ENCODE data around the gene FRMPD4. TPM values are rescaled to one million over a fixed set of nuclear protein-coding genes. Genes with fewer than 3 reads are reported as not detected.

The FRMPD4 gene
- total RNA-seq, 1 donor from 2014 or later: 1.7 TPM

DNA sequence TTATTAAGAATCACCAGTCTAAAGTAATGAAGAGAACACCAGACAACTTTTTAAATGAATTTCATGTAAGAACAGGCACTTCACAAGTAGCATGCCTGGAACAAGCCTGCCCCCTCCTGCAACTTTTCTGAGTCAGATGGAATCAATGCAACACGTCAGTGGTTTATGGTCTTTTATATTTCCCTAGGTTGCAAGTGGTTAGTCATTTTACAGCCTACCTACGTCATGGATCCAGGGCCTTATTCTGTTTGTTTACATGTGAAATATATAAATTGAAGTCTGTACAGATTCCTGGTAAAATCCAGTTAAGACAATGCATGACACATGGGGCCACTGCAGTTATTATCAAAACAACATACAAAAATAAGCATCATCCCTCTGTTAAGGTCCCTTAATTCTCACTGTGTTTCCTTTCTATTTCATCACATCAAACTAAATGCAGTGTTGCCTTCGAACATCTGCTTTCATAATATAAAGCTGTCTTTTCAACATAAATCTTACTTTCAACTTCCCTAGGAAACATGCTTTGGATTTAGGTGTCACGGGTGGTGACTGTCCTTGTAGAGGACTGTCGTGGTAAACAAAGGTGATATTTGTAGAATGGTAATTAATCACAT lies 309.3 kb downstream of the FRMPD4 start:
- DNase-seq (ENCODE audit: extremely low spot score, unreplicated experiment): no peak
- H3K4me1 Mint-ChIP-seq (ENCODE audit: unreplicated experiment): peaks cover 6% of the 10 kb centered on the region
- H3K27ac Mint-ChIP-seq (ENCODE audit: unreplicated experiment): no peak overlapping the region
- H3K9me3 Mint-ChIP-seq (ENCODE audit: unreplicated experiment): peaks cover 4% of the 10 kb centered on the region
- no peaks in the 10 kb centered on the region for H3K36me3 Mint-ChIP-seq (ENCODE audit: unreplicated experiment)
- TF ChIP-seq, protein P1, sequence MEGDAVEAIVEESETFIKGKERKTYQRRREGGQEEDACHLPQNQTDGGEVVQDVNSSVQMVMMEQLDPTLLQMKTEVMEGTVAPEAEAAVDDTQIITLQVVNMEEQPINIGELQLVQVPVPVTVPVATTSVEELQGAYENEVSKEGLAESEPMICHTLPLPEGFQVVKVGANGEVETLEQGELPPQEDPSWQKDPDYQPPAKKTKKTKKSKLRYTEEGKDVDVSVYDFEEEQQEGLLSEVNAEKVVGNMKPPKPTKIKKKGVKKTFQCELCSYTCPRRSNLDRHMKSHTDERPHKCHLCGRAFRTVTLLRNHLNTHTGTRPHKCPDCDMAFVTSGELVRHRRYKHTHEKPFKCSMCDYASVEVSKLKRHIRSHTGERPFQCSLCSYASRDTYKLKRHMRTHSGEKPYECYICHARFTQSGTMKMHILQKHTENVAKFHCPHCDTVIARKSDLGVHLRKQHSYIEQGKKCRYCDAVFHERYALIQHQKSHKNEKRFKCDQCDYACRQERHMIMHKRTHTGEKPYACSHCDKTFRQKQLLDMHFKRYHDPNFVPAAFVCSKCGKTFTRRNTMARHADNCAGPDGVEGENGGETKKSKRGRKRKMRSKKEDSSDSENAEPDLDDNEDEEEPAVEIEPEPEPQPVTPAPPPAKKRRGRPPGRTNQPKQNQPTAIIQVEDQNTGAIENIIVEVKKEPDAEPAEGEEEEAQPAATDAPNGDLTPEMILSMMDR (IDR thresholded peaks at IDR 0.05): peak; percentile 55
- no peak overlapping the region for H3K4me3 Mint-ChIP-seq (ENCODE audit: unreplicated experiment)
- H3K27me3 Mint-ChIP-seq (ENCODE audit: unreplicated experiment): no peaks in the 10 kb centered on the region

DNA sequence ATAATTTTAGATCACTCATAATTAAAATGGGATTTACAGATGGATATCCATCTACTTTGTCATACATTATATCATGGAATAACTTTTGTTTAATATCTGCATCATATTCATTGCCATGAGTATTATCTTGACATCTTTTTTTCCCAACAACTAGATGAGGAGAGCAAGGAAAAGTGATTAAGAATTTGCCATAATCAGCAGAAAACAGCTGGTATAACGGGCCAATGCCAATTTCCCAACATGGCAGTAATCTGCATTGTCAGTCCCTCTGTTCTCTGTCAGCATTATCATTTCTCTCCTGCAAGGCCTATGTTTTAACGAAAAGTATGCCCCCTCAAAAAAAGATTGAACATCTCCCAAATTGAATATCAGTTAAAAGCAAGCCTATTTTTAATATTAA lies 314.0 kb downstream of the FRMPD4 start:
- H3K9me3 Mint-ChIP-seq (ENCODE audit: unreplicated experiment): peaks cover 3% of the 10 kb centered on the region
- no peak overlapping the region for H3K4me3 Mint-ChIP-seq (ENCODE audit: unreplicated experiment)
- H3K4me1 Mint-ChIP-seq (ENCODE audit: unreplicated experiment): peaks cover 2% of the 10 kb centered on the region
- peaks cover 7% of the 10 kb centered on the region for H3K27me3 Mint-ChIP-seq (ENCODE audit: unreplicated experiment)
- H3K27ac Mint-ChIP-seq (ENCODE audit: unreplicated experiment): no peak overlapping the region
- TF ChIP-seq, protein P1 (IDR thresholded peaks at IDR 0.05): no peak
- H3K36me3 Mint-ChIP-seq (ENCODE audit: unreplicated experiment): no peaks in the 10 kb centered on the region
- DNase-seq (ENCODE audit: extremely low spot score, unreplicated experiment): no peak

DNA sequence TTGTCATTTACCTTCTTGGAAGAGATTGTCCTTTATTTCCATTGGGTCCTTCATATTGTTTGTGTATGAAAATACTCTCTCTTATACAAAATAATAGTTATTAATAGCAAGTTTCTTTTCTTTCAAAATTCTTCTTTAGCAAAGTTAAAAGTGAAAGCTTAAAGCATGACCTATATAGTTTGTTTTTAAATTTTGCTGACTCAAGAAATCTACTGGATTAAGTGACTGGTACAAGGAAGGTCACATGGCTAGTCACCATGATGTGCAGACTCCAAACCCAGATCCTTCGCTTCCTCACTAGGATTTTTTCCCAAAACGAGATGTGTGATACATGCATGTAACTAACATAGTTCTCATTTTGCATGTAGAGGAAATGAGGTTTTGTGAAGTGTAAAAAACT lies 322.7 kb downstream of the FRMPD4 start:
- peaks cover 2% of the 10 kb centered on the region for H3K36me3 Mint-ChIP-seq (ENCODE audit: unreplicated experiment)
- H3K4me3 Mint-ChIP-seq (ENCODE audit: unreplicated experiment): no peak overlapping the region
- TF ChIP-seq, protein P1 (IDR thresholded peaks at IDR 0.05): no peak
- H3K4me1 Mint-ChIP-seq (ENCODE audit: unreplicated experiment): no peaks in the 10 kb centered on the region
- DNase-seq (ENCODE audit: extremely low spot score, unreplicated experiment): no peak
- peaks cover 10% of the 10 kb centered on the region for H3K9me3 Mint-ChIP-seq (ENCODE audit: unreplicated experiment)
- H3K27me3 Mint-ChIP-seq (ENCODE audit: unreplicated experiment): peaks cover 3% of the 10 kb centered on the region
- no peak overlapping the region for H3K27ac Mint-ChIP-seq (ENCODE audit: unreplicated experiment)

DNA sequence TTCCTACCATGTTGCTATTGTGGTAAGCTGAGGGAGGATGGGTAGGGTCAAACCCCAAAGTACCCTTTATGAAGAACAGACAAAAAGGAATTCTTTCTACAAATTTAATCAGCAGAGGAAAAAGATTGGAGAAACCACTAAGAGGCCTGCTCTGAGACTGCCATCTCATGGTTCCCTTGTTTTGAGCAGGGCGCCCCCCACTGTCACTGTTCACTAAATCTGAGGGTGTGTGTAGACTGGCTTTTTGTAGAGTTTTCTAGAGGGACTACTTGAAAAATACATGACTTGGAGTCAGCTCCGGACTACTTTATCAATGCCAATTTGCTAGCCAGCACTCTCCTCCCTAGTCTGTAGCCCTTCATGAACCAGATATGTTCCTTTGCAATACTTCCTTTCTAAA lies 324.8 kb downstream of the FRMPD4 start:
- Mint-ChIP-seq H3K4me3 (ENCODE audit: unreplicated experiment) (no peak overlapping the region), H3K36me3 (ENCODE audit: unreplicated experiment) (peaks cover 2% of the 10 kb centered on the region), H3K27me3 (ENCODE audit: unreplicated experiment) (no peaks in the 10 kb centered on the region), H3K9me3 (ENCODE audit: unreplicated experiment) (peaks cover 10% of the 10 kb centered on the region), H3K27ac (ENCODE audit: unreplicated experiment) (no peak overlapping the region), H3K4me1 (ENCODE audit: unreplicated experiment) (no peaks in the 10 kb centered on the region)
- no peak for DNase-seq (ENCODE audit: extremely low spot score, unreplicated experiment)
- TF ChIP-seq, protein P1 (IDR thresholded peaks at IDR 0.05): no peak

DNA sequence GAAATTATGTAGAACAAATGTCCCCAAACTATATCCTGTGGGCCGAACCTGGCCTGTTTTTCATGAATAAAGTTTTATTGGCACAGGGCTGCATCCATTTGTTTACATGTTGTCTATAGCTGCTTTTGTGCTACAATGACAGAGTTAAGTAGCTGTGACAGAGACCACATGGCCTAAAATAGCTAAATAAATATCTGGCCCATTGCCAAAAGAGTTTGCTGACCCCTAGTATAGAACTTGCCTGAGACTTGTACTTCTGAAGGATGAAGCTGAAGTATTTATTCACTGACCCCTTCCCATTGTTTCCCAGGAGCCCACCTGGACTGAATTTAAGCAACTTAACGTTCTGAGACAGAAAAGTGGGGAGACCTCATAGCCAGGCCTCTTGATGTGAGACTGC lies 325.6 kb downstream of the FRMPD4 start:
- Mint-ChIP-seq H3K9me3 (ENCODE audit: unreplicated experiment) (peaks cover 5% of the 10 kb centered on the region), H3K4me1 (ENCODE audit: unreplicated experiment) (no peaks in the 10 kb centered on the region), H3K4me3 (ENCODE audit: unreplicated experiment) (no peak overlapping the region)

More for the DNA sequence above, 325.6 kb downstream of the FRMPD4 start:
- H3K27me3 Mint-ChIP-seq (ENCODE audit: unreplicated experiment): no peaks in the 10 kb centered on the region
- H3K27ac Mint-ChIP-seq (ENCODE audit: unreplicated experiment): no peak overlapping the region
- TF ChIP-seq, protein P1 (IDR thresholded peaks at IDR 0.05): no peak
- no peak for DNase-seq (ENCODE audit: extremely low spot score, unreplicated experiment)
- peaks cover 2% of the 10 kb centered on the region for H3K36me3 Mint-ChIP-seq (ENCODE audit: unreplicated experiment)

Data from osteocyte (in vitro differentiated cells).